MM.1S (cell line): ENCODE measurements around the gene SHQ1.
"Not testable (repeated sequence)": the region's sequence is repeated elsewhere in the genome, so short reads cannot be mapped to it uniquely, and the experiment has no call there.

ENCODE experiments used
- DNase-seq: peaks from one replicate; pipeline ENCODE4 v3.0.0-alpha.2; 2015
- H2AFZ ChIP-seq: fragments of 300-600 bp; sonication (generic); 2 replicates; pipeline ENCODE4 v1.6.0; 2016; ENCODE audit warnings: antibody characterized with exemption, low read length
- H3F3A ChIP-seq: fragments of 300-600 bp; sonication (generic); 2 replicates; pipeline ENCODE4 v1.6.1; 2016; ENCODE audit warnings: mild to moderate bottlenecking, antibody characterized with exemption, low read length, moderate library complexity, mixed read lengths; ENCODE audit not compliant: insufficient read depth
- H3K27ac ChIP-seq: fragments of 300-600 bp; sonication (generic); 2 replicates; pipeline ENCODE4 v1.5.1; 2016; ENCODE audit warnings: mild to moderate bottlenecking, low read length
- H3K27me3 ChIP-seq: fragments of 300-600 bp; sonication (generic); replicated peaks from 2 replicates; pipeline ENCODE4 v1.6.0; 2016; ENCODE audit warnings: low read length; ENCODE audit not compliant: insufficient read depth
- H3K36me3 ChIP-seq: fragments of 300-600 bp; sonication (generic); replicated peaks from 2 replicates; pipeline ENCODE4 v1.6.1; 2016; ENCODE audit warnings: mild to moderate bottlenecking, low read length, mixed read lengths; ENCODE audit not compliant: insufficient read depth
- H3K4me1 ChIP-seq: fragments of 300-600 bp; sonication (generic); 2 replicates; pipeline ENCODE4 v1.6.1; 2016; ENCODE audit warnings: low read length, mixed read lengths
- H3K4me2 ChIP-seq: fragments of 300-600 bp; sonication (generic); 2 replicates; pipeline ENCODE4 v1.6.0; 2016; ENCODE audit warnings: low read depth, low read length
- H3K4me3 ChIP-seq: fragments of 300-600 bp; sonication (generic); 2 replicates; pipeline ENCODE4 v1.5.1; 2016; ENCODE audit warnings: low read length, mixed read lengths
- H3K79me2 ChIP-seq: fragments of 300-600 bp; sonication (generic); 2 replicates; pipeline ENCODE4 v1.6.1; 2016; ENCODE audit warnings: mixed run types, low read length, mixed read lengths
- H3K9ac ChIP-seq: fragments of 300-600 bp; sonication (generic); 2 replicates; pipeline ENCODE4 v1.6.1; 2016; ENCODE audit warnings: low read length, mixed read lengths
- H3K9me2 ChIP-seq: fragments of 300-600 bp; sonication (generic); replicated peaks from 2 replicates; pipeline ENCODE4 v1.6.1; 2016; ENCODE audit warnings: mild to moderate bottlenecking, low read length, mixed read lengths; ENCODE audit not compliant: insufficient read depth
- H3K9me3 ChIP-seq: fragments of 300-600 bp; sonication (generic); replicated peaks from 2 replicates; pipeline ENCODE4 v1.6.1; 2016; ENCODE audit warnings: mild to moderate bottlenecking, low read length, mixed read lengths; ENCODE audit not compliant: insufficient read depth
- H4K20me1 ChIP-seq: fragments of 300-600 bp; sonication (generic); 2 replicates; pipeline ENCODE4 v1.6.1; 2016; ENCODE audit warnings: mild to moderate bottlenecking, low read length, moderate library complexity, mixed read lengths; ENCODE audit not compliant: insufficient read depth
- EZH2 ChIP-seq: fragments of 300-600 bp; sonication (generic); optimal IDR thresholded peaks from 2 replicates; pipeline ENCODE3; 2017; ENCODE audit warnings: low read depth, mild to moderate bottlenecking, antibody characterized with exemption, low read length, mixed read lengths
- EZH2phosphoT487 ChIP-seq: fragments of 300-600 bp; sonication (generic); IDR thresholded peaks from 2 replicates; pipeline ENCODE4 v1.6.1; 2018; ENCODE audit warnings: antibody characterized with exemption, low read length
- TF ChIP-seq, protein P1 (sequence below): fragments of 300-600 bp; sonication (generic); IDR thresholded peaks from 2 replicates; pipeline ENCODE4 v1.5.1; 2016; ENCODE audit warnings: antibody characterized with exemption, low read length, mixed read lengths

Gene SHQ1

GRCh38 chr3:72791161-72791560, 57.1 kb downstream of the SHQ1 start:
- H2AFZ ChIP-seq = no peak overlapping the region
- H3K27ac ChIP-seq = no peak overlapping the region
- no peaks in the 10 kb centered on the region for H3K9me2 ChIP-seq
- H3K9me3 ChIP-seq = no peaks in the 10 kb centered on the region
- peaks cover 8% of the 10 kb centered on the region; the same call in 1 of the 2 replicates for H3K4me1 ChIP-seq
- no peaks in the 10 kb centered on the region for H3F3A ChIP-seq
- no peak overlapping the region for H3K9ac ChIP-seq
- H4K20me1 ChIP-seq = no peaks in the 10 kb centered on the region
- no peak overlapping the region for H3K4me3 ChIP-seq
- H3K36me3 ChIP-seq = no peaks in the 10 kb centered on the region
- DNase-seq = no peak
- TF ChIP-seq, protein P1, sequence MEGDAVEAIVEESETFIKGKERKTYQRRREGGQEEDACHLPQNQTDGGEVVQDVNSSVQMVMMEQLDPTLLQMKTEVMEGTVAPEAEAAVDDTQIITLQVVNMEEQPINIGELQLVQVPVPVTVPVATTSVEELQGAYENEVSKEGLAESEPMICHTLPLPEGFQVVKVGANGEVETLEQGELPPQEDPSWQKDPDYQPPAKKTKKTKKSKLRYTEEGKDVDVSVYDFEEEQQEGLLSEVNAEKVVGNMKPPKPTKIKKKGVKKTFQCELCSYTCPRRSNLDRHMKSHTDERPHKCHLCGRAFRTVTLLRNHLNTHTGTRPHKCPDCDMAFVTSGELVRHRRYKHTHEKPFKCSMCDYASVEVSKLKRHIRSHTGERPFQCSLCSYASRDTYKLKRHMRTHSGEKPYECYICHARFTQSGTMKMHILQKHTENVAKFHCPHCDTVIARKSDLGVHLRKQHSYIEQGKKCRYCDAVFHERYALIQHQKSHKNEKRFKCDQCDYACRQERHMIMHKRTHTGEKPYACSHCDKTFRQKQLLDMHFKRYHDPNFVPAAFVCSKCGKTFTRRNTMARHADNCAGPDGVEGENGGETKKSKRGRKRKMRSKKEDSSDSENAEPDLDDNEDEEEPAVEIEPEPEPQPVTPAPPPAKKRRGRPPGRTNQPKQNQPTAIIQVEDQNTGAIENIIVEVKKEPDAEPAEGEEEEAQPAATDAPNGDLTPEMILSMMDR = no peak
- no peak for TF ChIP-seq EZH2
- TF ChIP-seq EZH2phosphoT487 = no peak
- H3K4me2 ChIP-seq = no peak overlapping the region
- no peaks in the 10 kb centered on the region for H3K79me2 ChIP-seq
- no peaks in the 10 kb centered on the region for H3K27me3 ChIP-seq

- Histone ChIP-seq H3K4me1 (peaks cover 8% of the 10 kb centered on the region; the same call in 1 of the 2 replicates), H3K4me3 (no peak overlapping the region), H3K9me2 (no peaks in the 10 kb centered on the region), H3K9me3 (no peaks in the 10 kb centered on the region), H3K27ac (no peak overlapping the region), H4K20me1 (no peaks in the 10 kb centered on the region), H3K4me2 (no peak overlapping the region), H3K27me3 (no peaks in the 10 kb centered on the region), H3K36me3 (no peaks in the 10 kb centered on the region), H3K79me2 (no peaks in the 10 kb centered on the region), H3K9ac (no peak overlapping the region), H2AFZ (no peak overlapping the region), H3F3A (no peaks in the 10 kb centered on the region)
- no peak for DNase-seq
- TF ChIP-seq EZH2phosphoT487 (no peak), EZH2 (no peak)
- TF ChIP-seq, protein P1 = no peak
These were observed 58.5 kb downstream of the SHQ1 start for GRCh38 chr3:72789786-72790185.

DNA sequence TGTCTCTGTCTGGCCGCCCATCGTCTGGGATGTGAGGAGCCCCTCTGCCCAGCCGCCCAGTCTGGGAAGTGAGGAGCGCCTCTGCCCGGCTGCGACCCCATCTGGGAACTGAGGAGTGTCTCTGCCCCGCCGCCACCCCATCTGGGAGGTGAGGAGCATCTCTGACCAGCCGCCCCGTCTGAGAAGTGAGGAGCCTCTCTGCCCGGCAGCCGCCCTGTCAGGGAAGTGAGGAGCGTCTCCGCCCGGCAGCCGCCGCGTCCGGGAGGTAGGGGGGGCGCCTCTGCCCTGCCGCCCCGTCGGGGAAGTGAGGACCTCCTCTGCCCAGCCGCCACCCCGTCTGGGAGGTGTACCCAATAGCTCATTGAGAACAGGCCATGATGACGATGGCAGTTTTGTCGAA, 60.0 kb downstream of the SHQ1 start:
- H3K9ac ChIP-seq, H3K27me3 ChIP-seq, H3K36me3 ChIP-seq, H3K4me3 ChIP-seq, H3K9me3 ChIP-seq, H4K20me1 ChIP-seq, H3K9me2 ChIP-seq, DNase-seq, H3K4me2 ChIP-seq, H3K79me2 ChIP-seq, H3F3A ChIP-seq, H3K27ac ChIP-seq, H3K4me1 ChIP-seq, H2AFZ ChIP-seq: not testable (repeated sequence)

GRCh38 chr3:72786668-72787067, 61.6 kb downstream of the SHQ1 start:
- H3F3A ChIP-seq = no peaks in the 10 kb centered on the region
- TF ChIP-seq EZH2phosphoT487 = no peak
- TF ChIP-seq EZH2 = no peak
- TF ChIP-seq, protein P1 = no peak
- H3K9ac ChIP-seq = no peak overlapping the region
- H4K20me1 ChIP-seq = no peaks in the 10 kb centered on the region
- DNase-seq = no peak
- no peak overlapping the region for H2AFZ ChIP-seq
- no peaks in the 10 kb centered on the region for H3K36me3 ChIP-seq
- peaks cover 8% of the 10 kb centered on the region; the same call in 1 of the 2 replicates for H3K4me1 ChIP-seq
- no peak overlapping the region for H3K4me2 ChIP-seq
- H3K79me2 ChIP-seq = no peaks in the 10 kb centered on the region
- no peaks in the 10 kb centered on the region for H3K9me3 ChIP-seq
- no peak overlapping the region for H3K27ac ChIP-seq
- no peaks in the 10 kb centered on the region for H3K9me2 ChIP-seq
- H3K27me3 ChIP-seq = no peaks in the 10 kb centered on the region
- no peak overlapping the region for H3K4me3 ChIP-seq
